Endothelial cell of umbilical vein (primary cell): ENCODE measurements around the gene MEIG1. TPM values are rescaled to one million over a fixed set of nuclear protein-coding genes. Genes with fewer than 3 reads are reported as not detected.

Source experiments
- BruUV-seq: library from RNA; stranded (reverse); fragments of 400-500 nt; replicated peaks from 2 replicates; lab custom pipeline; 2021; lab: Mats Ljungman, UMichigan
- CTCF ChIA-PET: fragments of 300-600, 350-600 bp; sonication (Branson Sonifier 250); formaldehyde crosslinking; loops from one replicate; lab custom pipeline; 2021; ENCODE audit warnings: antibody characterized with exemption, inconsistent platforms; lab: Charles Lee
- POLR2A ChIA-PET: fragments of 300-600, 350-600 bp; sonication (Branson Sonifier 250); formaldehyde crosslinking; loops from one replicate; lab custom pipeline; 2021; ENCODE audit warnings: antibody characterized with exemption, inconsistent platforms; lab: Charles Lee
- DNase-seq: peaks from one replicate; pipeline ENCODE4 v3.0.0-alpha.2; 2011; ENCODE audit warnings: low read depth, low spot score
- FAIRE-seq: peaks from 2 replicates; lab custom pipeline; 2011; peaks lifted over from hg19 to GRCh38; lab: Jason Lieb, UNC
- H2AFZ ChIP-seq: 2 replicates; pipeline ENCODE4 v1.6.0; 2012; ENCODE audit warnings: low read depth, low read length, control low read depth, inconsistent platforms
- H3K27ac ChIP-seq: 2 replicates; pipeline ENCODE4 v1.5.1; 2011; ENCODE audit warnings: low read depth, mild to moderate bottlenecking, control low read depth, low read length, moderate library complexity; ENCODE audit not compliant: insufficient read depth
- H3K27me3 ChIP-seq, 2 experiments: 2 replicates each; pipeline versions ENCODE4 v1.6.0 to v1.6.1; 2011; ENCODE audit warnings: low read length in 2 of 2, mixed read lengths in 1 of 2; ENCODE audit not compliant: control insufficient read depth in 2 of 2, insufficient read depth in 2 of 2
- H3K36me3 ChIP-seq, 2 experiments: 2 replicates in 1 of 2; 3 replicates in 1 of 2; pipeline ENCODE4 v1.5.1; 2011; ENCODE audit warnings: low read length in 2 of 2, mild to moderate bottlenecking in 1 of 2, moderate library complexity in 1 of 2; ENCODE audit not compliant: control insufficient read depth in 2 of 2, insufficient read depth in 2 of 2; ENCODE audit errors: extremely low read depth in 1 of 2
- H3K4me1 ChIP-seq: 3 replicates; pipeline ENCODE4 v1.5.1; 2011; ENCODE audit warnings: mild to moderate bottlenecking, low read length; ENCODE audit not compliant: control insufficient read depth, insufficient read depth; ENCODE audit errors: extremely low read depth
- H3K4me2 ChIP-seq: 2 replicates; pipeline ENCODE4 v1.6.1; 2011; ENCODE audit warnings: low read length, control low read depth, mixed read lengths; ENCODE audit not compliant: insufficient read depth
- H3K4me3 ChIP-seq, 3 experiments: fragments of 200-600 bp in 1 of 3; sonication (generic), shearing (Covaris generic) in 1 of 3; replicated peaks in 1 of 3; 2 replicates each; pipeline ENCODE4 v1.5.1; 2011 to 2016; ENCODE audit warnings: control low read depth in 3 of 3, low read length in 3 of 3, mild to moderate bottlenecking in 2 of 3, inconsistent platforms in 1 of 3, low read depth in 1 of 3, moderate library complexity in 1 of 3; ENCODE audit not compliant: insufficient read depth in 1 of 3
- H3K79me2 ChIP-seq: 2 replicates; pipeline ENCODE4 v1.6.0; 2012; ENCODE audit warnings: low read length, inconsistent platforms; ENCODE audit not compliant: control insufficient read depth, insufficient read depth
- H3K9ac ChIP-seq: replicated peaks from 2 replicates; pipeline ENCODE3; 2011; ENCODE audit warnings: low read length, control low read depth; ENCODE audit not compliant: insufficient read depth; ENCODE audit errors: extremely low read depth
- H3K9me1 ChIP-seq: replicated peaks from 3 replicates; pipeline ENCODE4 v1.6.0; 2011; ENCODE audit warnings: mild to moderate bottlenecking, low read length; ENCODE audit not compliant: control insufficient read depth, insufficient read depth; ENCODE audit errors: extremely low read depth
- H3K9me3 ChIP-seq: replicated peaks from 2 replicates; pipeline ENCODE4 v1.5.1; 2012; ENCODE audit warnings: low read length, inconsistent platforms; ENCODE audit not compliant: control insufficient read depth, insufficient read depth
- H4K20me1 ChIP-seq: replicated peaks from 2 replicates; pipeline ENCODE3; 2011; ENCODE audit warnings: mild to moderate bottlenecking, low read length; ENCODE audit not compliant: control insufficient read depth, insufficient read depth; ENCODE audit errors: extremely low read depth
- EZH2 ChIP-seq: IDR thresholded peaks from 2 replicates; pipeline ENCODE4 v1.6.1; 2012; ENCODE audit warnings: borderline replicate concordance, low read depth, mild to moderate bottlenecking, moderate library complexity, low read length, inconsistent platforms; ENCODE audit not compliant: severe bottlenecking
- FOS ChIP-seq: IDR thresholded peaks from 2 replicates; pipeline ENCODE4 v1.6.1; 2011; ENCODE audit warnings: mild to moderate bottlenecking, low read length, moderate library complexity, borderline replicate concordance; ENCODE audit not compliant: insufficient read depth
- GATA2 ChIP-seq: IDR thresholded peaks from 2 replicates; pipeline ENCODE4 v1.7.0; 2011; ENCODE audit warnings: low read depth, mild to moderate bottlenecking, moderate library complexity, mixed read lengths, low read length; ENCODE audit not compliant: insufficient read length, insufficient read depth
- JUN ChIP-seq: IDR thresholded peaks from 2 replicates; pipeline ENCODE4 v1.6.1; 2011; ENCODE audit warnings: borderline replicate concordance, low read depth; ENCODE audit not compliant: insufficient read length, insufficient read depth
- MYC ChIP-seq: IDR thresholded peaks from one replicate; pipeline ENCODE4 v1.6.1; 2011; ENCODE audit warnings: mild to moderate bottlenecking, low read depth, low read length
- POLR2A ChIP-seq: IDR thresholded peaks from 2 replicates; pipeline ENCODE4 v1.6.1; 2012; ENCODE audit warnings: low read depth, mild to moderate bottlenecking, control low read depth, low read length
- POLR2AphosphoS5 ChIP-seq: IDR thresholded peaks from 2 replicates; pipeline ENCODE4 v1.6.1; 2012; ENCODE audit warnings: low read depth, mild to moderate bottlenecking, control low read depth, low read length, moderate library complexity; ENCODE audit not compliant: insufficient read depth
- dilution Hi-C: fragments of 300-500 bp; cut with MboI; formaldehyde crosslinking; loops from one replicate; pipeline ENCODE4 v1.15.0; 2019; ENCODE audit warnings: low sequenced_read_pairs; ENCODE audit not compliant: extremely low pct_ligation_motif_present
- intact Hi-C: fragments of 100-400 bp; cut with micrococcal nuclease; formaldehyde crosslinking; loops from one replicate; pipeline ENCODE4 v1.10.0; 2022
- polyA plus RNA-seq, 4 experiments: library from polyadenylated mRNA; depleted of rRNA in 3 of 4; stranded (reverse) in 3 of 4; unstranded in 1 of 4; fragments of >200 nt; gene quantifications; 2 replicates each; pipeline versions ENCODE4 v1.2.1 to v1.2.3, GENCODE V29; 2011 to 2012; ENCODE audit warnings: missing spikeins in 1 of 4
- total RNA-seq: library from RNA; stranded (reverse); gene quantifications from 2 replicates; pipeline ENCODE4 v1.2.3, GENCODE V29; 2021
- TF ChIP-seq, protein P1 (sequence below), 2 donors: IDR thresholded peaks; 1 replicate in 1 of 2; 2 replicates in 1 of 2; pipeline ENCODE4 v1.5.1; 2011; ENCODE audit warnings: low read length in 2 of 2, mild to moderate bottlenecking in 2 of 2, moderate library complexity in 2 of 2, control low read depth in 1 of 2, inconsistent platforms in 1 of 2, low read depth in 1 of 2; ENCODE audit not compliant: insufficient read depth in 1 of 2; ENCODE audit errors: extremely low read depth in 1 of 2
- TF ChIP-seq, protein P2 (sequence below): IDR thresholded peaks from 2 replicates; pipeline ENCODE4 v1.6.1; 2011; ENCODE audit not compliant: insufficient read depth, insufficient read length

MEIG1 gene
- total and polyA plus RNA-seq, 2 donors (not counting 3 experiments of a cell fraction or from before 2014, with no cell fraction given): 0.23 TPM; not detected in 1

- Histone ChIP-seq H3K4me3 (no peak overlapping the region), H3K9me3 (no peaks in the 10 kb centered on the region), H3K27me3 (no peaks in the 10 kb centered on the region), H2AFZ (no peak overlapping the region), H3K79me2 (peaks cover 33% of the 10 kb centered on the region), H3K9ac (no peak overlapping the region), H3K4me2 (peak overlapping the region; percentile 79), H3K4me1 (peaks cover 18% of the 10 kb centered on the region), H3K27ac (no peak overlapping the region), H3K36me3 (no peaks in the 10 kb centered on the region), H4K20me1 (no peaks in the 10 kb centered on the region), H3K9me1 (no peaks in the 10 kb centered on the region)
- peak; percentile 58 for FAIRE-seq
- dilution Hi-C loops: no loop called here
- BruUV-seq: no TSS peak
- intact Hi-C loops: loop anchor here (2.0 to 10.0 kb wide), 3 partner anchors 116 to 417 kb away; partner anchors contain the start of genes CDNF, FAM171A1, HSPA14 and MSANTD7
- no peak for DNase-seq
- TF ChIP-seq FOS: no peak
- TF ChIP-seq EZH2: no peak
- no peak for TF ChIP-seq JUN
- TF ChIP-seq, protein P1, sequence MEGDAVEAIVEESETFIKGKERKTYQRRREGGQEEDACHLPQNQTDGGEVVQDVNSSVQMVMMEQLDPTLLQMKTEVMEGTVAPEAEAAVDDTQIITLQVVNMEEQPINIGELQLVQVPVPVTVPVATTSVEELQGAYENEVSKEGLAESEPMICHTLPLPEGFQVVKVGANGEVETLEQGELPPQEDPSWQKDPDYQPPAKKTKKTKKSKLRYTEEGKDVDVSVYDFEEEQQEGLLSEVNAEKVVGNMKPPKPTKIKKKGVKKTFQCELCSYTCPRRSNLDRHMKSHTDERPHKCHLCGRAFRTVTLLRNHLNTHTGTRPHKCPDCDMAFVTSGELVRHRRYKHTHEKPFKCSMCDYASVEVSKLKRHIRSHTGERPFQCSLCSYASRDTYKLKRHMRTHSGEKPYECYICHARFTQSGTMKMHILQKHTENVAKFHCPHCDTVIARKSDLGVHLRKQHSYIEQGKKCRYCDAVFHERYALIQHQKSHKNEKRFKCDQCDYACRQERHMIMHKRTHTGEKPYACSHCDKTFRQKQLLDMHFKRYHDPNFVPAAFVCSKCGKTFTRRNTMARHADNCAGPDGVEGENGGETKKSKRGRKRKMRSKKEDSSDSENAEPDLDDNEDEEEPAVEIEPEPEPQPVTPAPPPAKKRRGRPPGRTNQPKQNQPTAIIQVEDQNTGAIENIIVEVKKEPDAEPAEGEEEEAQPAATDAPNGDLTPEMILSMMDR (IDR thresholded peaks at IDR 0.05; ENCODE audit: extremely low read depth in 1 of 2, insufficient read depth in 1 of 2, low read depth in 1 of 2, low read length in 2 of 2): no peak
- TF ChIP-seq MYC: no peak
- TF ChIP-seq, protein P2, sequence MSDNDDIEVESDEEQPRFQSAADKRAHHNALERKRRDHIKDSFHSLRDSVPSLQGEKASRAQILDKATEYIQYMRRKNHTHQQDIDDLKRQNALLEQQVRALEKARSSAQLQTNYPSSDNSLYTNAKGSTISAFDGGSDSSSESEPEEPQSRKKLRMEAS: no peak
- no peak for TF ChIP-seq POLR2AphosphoS5
- TF ChIP-seq POLR2A: no peak
- no peak for TF ChIP-seq GATA2
- ChIA-PET CTCF (no interaction called here), POLR2A (no interaction called here)
Observed at GRCh38 chr10:14954934-14955333, 4.3 kb upstream of the MEIG1 start.
